C4-2B (cell line): Measurements from ENCODE around the gene MRPS18A.

ENCODE experiments used
- CTCF ChIP-seq: fragments of 450-650 bp; conservative IDR thresholded peaks from 2 replicates; pipeline ENCODE4 v1.5.1; 2017; ENCODE audit warnings: mild to moderate bottlenecking
- ZFX ChIP-seq: fragments of 450-650 bp; IDR thresholded peaks from 2 replicates; pipeline ENCODE4 v1.6.1; 2017

DNA sequence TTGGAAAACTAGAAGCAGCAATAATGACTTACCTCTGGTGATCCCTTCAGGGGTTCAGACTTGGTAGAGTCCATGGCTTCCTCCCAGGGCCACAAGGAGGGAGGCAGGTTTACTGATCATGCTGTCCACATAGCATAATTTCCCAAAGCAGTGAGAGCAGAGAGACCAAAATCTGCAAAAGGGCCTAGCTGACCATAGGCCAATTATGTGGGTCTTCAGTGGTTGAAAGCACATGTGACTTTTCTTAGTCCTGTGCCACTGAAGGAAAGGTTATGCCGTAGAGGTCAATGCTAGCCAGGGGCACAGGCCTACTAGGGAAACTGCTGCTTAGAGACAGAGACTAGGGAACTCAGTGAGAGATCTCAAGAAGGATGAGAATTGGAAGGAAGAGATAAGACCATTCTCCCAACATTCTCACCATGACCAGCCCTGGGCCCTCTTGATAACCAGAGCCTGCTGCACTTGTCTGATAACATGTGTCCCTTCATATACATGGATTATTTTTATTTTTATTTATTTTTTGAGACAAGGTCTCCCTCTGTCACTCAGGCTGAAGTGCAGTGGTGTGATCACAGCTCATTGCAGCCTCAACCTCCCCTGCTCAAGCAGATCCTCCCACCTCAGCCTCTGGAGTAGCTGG, 56.5 kb downstream of the MRPS18A start:
- no peak for TF ChIP-seq CTCF
- TF ChIP-seq ZFX, result no peak
